Measurements from ENCODE around the gene KLF5.

GRCh38 chr13:73073050-73073449 is 14.2 kb downstream of the KLF5 start:
- TF ChIP-seq EZH2phosphoT487 (IDR thresholded peaks at IDR 0.05; ENCODE audit: borderline replicate concordance, low read depth, low read length), result no peak
- no peak for TF ChIP-seq CTCF (conservative IDR thresholded peaks at IDR 0.05; ENCODE audit: low read length)
